ENCODE measurements around the gene UBE2Q2. TPM values are rescaled to one million over a fixed set of nuclear protein-coding genes. Genes with fewer than 3 reads are reported as not detected.
A peak's percentile ranks its signal among the peaks of the same experiment; 100 is the strongest.

Gene UBE2Q2
- total RNA-seq, 4 donors from 2014 or later: 64.3 to 76.7 (median 73.3) TPM

- no peaks in the 10 kb centered on the region for H3K27me3 ChIP-seq
- H3K4me3 ChIP-seq: peak overlapping the region; percentile 7 to 26 (median 12)
- no peak overlapping the region for H3K27ac ChIP-seq (replicated peaks in 1 of 4)
- no peaks in the 10 kb centered on the region for H3K4me1 ChIP-seq
- no peaks in the 10 kb centered on the region for H3K36me3 ChIP-seq
- TF ChIP-seq CTCF (IDR thresholded peaks at IDR 0.05) (no peak), POLR2AphosphoS5 (IDR thresholded peaks at IDR 0.05) (no peak), POLR2A (IDR thresholded peaks at IDR 0.05; ENCODE audit: low read depth) (no peak), EP300 (IDR thresholded peaks at IDR 0.05) (no peak)
- intact Hi-C loops (cut with DNase I): no loop called here
- no peak for DNase-seq (ENCODE audit: extremely low spot score)
- 59% methylated on average over 6 of the region's 6 CpGs for WGBS
- H3K9me3 ChIP-seq: no peaks in the 10 kb centered on the region
Measured at GRCh38 chr15:75817138-75817935, 25.9 kb upstream of the UBE2Q2 start.

GRCh38 chr15:75820206-75820605 lies 23.0 kb upstream of the UBE2Q2 start:
- Histone ChIP-seq H3K27ac (replicated peaks in 1 of 4) (no peak overlapping the region), H3K27me3 (peaks cover 0 to 3% (median 0%) of the 10 kb centered on the region in 4 donors), H3K4me3 (no peak overlapping the region), H3K36me3 (no peaks in the 10 kb centered on the region), H3K9me3 (no peaks in the 10 kb centered on the region), H3K4me1 (no peaks in the 10 kb centered on the region)
- TF ChIP-seq EP300 (IDR thresholded peaks at IDR 0.05) (no peak), CTCF (IDR thresholded peaks at IDR 0.05) (no peak), POLR2A (IDR thresholded peaks at IDR 0.05; ENCODE audit: low read depth) (no peak), POLR2AphosphoS5 (IDR thresholded peaks at IDR 0.05) (no peak)
- 94% methylated on average over 2 of the region's 2 CpGs for WGBS
- DNase-seq (ENCODE audit: extremely low spot score): no peak
- intact Hi-C loops (cut with DNase I): no loop called here

- H3K4me1 ChIP-seq: no peaks in the 10 kb centered on the region
- DNase-seq (ENCODE audit: extremely low spot score): no peak
- 92% methylated on average over 4 of the region's 4 CpGs for WGBS
- intact Hi-C loops (cut with DNase I): no loop called here
- no peak for TF ChIP-seq EP300 (IDR thresholded peaks at IDR 0.05)
- no peak for TF ChIP-seq POLR2A (IDR thresholded peaks at IDR 0.05; ENCODE audit: low read depth)
- TF ChIP-seq CTCF (IDR thresholded peaks at IDR 0.05): no peak
- TF ChIP-seq POLR2AphosphoS5 (IDR thresholded peaks at IDR 0.05): no peak
- no peaks in the 10 kb centered on the region for H3K9me3 ChIP-seq
- peaks cover 0 to 3% (median 0%) of the 10 kb centered on the region in 4 donors for H3K27me3 ChIP-seq
- H3K27ac ChIP-seq (replicated peaks in 1 of 4): no peak overlapping the region
- no peaks in the 10 kb centered on the region for H3K36me3 ChIP-seq
- no peak overlapping the region for H3K4me3 ChIP-seq
Measured at GRCh38 chr15:75821786-75822345, 21.4 kb upstream of the UBE2Q2 start.

GRCh38 chr15:75822685-75823278 lies 20.5 kb upstream of the UBE2Q2 start:
- H3K36me3 ChIP-seq: no peaks in the 10 kb centered on the region
- no peak overlapping the region for H3K4me3 ChIP-seq
- DNase-seq (ENCODE audit: extremely low spot score): no peak
- no peak overlapping the region for H3K27ac ChIP-seq (replicated peaks in 1 of 4)
- H3K4me1 ChIP-seq: no peaks in the 10 kb centered on the region
- intact Hi-C loops (cut with DNase I): no loop called here
- WGBS: 87% methylated on average over 5 of the region's 5 CpGs
- TF ChIP-seq POLR2A (IDR thresholded peaks at IDR 0.05; ENCODE audit: low read depth) (no peak), POLR2AphosphoS5 (IDR thresholded peaks at IDR 0.05) (no peak), EP300 (IDR thresholded peaks at IDR 0.05) (no peak), CTCF (IDR thresholded peaks at IDR 0.05) (no peak)
- H3K9me3 ChIP-seq: no peaks in the 10 kb centered on the region
- H3K27me3 ChIP-seq: peaks cover 0 to 6% (median 0%) of the 10 kb centered on the region in 4 donors
